GM21515 (cell line): Measurements from ENCODE around the gene CACTIN.
"Not testable (repeated sequence)": the region's sequence is repeated elsewhere in the genome, so short reads cannot be mapped to it uniquely, and the experiment has no call there.

Source experiments
- ATAC-seq: cut with Tn5 transposase; IDR thresholded peaks from one replicate; pipeline ENCODE4 v1.9.1; 2021; ENCODE audit not compliant: unreplicated experiment

CACTIN gene

GRCh38 chr19:3663838-3664237 is 37.2 kb upstream of the CACTIN start:
- no peak for ATAC-seq

DNA sequence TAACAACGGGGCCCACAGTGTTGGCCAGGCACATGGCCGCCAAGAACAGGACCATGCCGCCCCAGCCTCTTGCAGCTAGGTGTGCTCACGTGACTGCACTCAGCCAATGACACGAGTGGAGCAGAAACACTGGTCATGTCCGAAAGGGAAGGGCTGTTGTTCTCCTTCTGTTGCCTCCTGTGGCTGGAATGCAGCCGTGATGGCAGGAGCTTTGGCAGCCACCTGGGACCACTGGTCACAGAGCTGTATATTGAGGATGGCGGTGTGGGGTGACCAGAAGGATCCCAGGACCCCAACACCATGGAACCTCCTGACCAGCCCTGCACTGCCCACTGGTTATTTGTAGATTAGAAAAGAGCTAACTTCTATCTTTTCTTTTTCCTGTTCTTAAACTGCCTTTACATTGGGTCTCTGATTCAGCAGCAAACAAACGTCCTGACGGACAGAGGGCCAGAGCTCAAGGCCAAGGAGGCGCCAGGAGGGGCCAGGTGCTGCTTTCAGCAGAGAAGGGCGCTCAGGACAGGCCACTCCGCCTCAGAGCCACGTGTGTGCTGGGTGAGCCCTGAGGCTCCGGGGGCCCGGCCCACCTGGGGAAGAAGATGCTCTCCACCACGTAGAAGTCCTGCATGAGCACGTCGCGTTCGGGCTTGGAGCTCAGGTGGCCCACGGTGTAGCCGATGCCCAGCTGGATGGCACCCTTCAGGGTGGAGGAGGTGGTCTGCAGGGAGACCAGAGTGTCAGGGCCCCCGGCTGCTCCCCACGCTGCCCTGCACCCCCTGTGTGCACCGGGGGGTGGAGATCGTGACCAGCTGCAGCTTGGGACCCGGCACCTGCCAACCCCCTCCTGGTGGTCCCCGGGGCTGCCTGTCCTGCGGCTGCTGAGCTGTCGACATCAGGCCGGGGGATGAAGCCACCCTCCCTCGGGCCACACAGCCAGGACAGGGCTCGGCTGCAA is 35.0 kb upstream of the CACTIN start:
- no peak for ATAC-seq

DNA sequence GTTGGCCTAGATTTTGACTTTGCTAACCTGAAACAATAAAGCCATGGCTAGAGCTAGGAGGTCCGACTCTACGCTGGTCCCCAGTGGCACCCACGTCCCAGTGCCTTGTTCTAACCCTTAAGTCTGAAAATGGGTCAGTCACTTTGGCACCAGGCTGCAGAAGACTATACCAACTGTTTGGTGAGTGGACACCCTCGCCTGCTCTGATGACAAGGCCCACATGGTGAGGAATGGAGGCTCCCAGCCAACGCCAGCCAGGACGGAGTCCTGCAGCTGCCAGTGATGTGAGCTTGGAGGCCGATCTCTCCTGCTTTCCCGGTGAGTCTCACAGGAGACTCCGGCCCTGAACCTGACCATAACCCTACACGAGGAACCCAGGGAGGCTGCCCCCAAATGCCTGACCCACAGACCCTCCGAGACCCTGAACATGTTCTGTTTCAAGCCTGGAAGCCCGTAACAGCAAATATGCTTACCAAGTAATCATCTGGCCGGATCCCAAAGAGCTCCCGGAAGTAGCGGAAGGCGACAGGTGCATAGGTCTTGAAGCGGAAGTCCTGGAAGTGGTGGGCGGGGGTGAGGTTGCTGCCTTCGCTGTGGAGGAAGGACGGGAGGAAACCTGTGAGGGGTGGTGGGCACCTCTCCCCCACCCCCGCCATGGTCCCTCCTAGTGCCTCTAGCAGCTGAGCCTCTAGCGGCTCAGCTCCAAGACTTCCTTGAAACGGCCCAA is 34.1 kb upstream of the CACTIN start:
- ATAC-seq: no peak

DNA sequence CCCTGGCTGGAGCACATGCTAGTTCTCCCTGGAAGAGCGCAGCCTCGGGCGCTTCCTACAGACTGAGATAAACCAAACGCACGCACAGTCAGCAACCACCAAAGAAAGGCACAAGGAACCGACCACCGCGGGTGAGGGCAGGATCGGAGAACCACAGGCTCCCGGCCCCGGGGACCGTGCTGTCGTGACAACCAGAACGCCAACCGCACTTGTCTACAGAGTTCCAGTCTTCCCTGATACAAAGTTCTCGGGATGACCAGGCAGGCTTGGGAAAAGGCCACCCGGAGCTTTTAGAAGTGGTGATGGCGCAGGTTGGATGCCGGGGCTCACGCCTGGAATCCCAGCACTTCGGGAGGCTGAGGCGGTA is 33.1 kb upstream of the CACTIN start:
- ATAC-seq: no peak

DNA sequence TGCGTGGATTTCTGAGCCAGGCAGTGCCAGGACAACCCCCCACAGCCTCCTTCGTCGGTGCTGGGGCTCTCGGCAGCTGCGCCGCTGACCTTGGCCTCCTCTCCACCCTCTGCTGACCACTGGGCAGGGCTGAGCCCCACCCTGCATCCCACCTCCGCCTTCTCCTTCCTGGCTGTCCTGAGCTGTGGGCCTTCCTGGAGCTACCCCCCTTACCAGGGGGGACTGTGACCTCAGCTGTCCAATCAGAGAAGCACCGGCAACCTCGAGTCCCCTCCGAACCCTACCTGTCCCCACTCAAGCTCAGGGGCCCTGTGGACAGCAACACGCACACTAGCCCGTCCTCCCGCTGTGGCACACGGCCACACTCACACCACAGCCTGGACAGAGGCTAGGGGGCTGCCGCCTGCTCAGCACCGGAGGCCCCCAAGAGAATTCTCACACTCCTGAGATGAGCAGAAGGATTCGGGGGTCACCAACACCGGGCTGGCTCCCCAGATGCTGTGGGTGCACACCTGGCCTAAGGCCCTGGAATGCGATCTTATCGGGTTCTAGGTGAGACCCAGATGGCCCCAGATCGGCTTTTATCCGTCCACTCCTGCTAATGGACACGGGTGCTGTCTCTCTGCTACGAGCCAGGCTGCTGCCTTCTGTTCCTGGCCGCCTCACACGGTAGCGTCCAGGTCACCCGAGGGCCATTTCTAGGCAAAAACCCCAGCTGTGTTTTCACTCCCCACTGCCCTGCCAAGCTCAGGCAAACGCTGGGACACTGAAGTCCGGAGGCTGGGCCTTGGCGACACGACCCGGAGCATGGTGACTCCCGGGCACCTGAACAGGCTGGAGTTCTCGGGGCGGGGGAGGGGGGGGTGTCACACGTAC is 32.5 kb upstream of the CACTIN start:
- ATAC-seq: no peak

GRCh38 chr19:3658004-3658869 is 31.6 kb upstream of the CACTIN start:
- no peak for ATAC-seq

DNA sequence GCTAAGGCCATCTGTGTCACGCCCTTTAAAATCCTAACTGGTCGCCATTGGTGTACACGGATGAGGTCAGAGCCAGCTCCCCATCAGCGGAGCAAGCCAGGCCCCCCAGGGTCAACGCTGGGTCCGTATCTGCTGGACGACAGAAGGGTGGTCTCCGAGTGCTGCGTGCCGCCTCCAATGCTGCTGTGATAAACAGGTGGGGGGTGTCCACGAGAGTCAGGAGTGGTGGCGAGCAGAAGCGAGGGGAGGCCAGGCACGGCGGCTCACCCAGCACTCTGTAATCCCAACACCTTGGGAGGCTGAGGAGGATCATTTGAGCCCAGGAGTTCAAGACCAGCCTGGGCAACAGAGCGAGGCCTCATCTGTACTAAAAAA is 30.8 kb upstream of the CACTIN start:
- ATAC-seq: no peak

- no peak for ATAC-seq
These were observed 30.3 kb upstream of the CACTIN start for GRCh38 chr19:3656747-3657394.

GRCh38 chr19:3656073-3656746 is 29.6 kb upstream of the CACTIN start:
- no peak for ATAC-seq

GRCh38 chr19:3655402-3656072 is 28.9 kb upstream of the CACTIN start:
- no peak for ATAC-seq

DNA sequence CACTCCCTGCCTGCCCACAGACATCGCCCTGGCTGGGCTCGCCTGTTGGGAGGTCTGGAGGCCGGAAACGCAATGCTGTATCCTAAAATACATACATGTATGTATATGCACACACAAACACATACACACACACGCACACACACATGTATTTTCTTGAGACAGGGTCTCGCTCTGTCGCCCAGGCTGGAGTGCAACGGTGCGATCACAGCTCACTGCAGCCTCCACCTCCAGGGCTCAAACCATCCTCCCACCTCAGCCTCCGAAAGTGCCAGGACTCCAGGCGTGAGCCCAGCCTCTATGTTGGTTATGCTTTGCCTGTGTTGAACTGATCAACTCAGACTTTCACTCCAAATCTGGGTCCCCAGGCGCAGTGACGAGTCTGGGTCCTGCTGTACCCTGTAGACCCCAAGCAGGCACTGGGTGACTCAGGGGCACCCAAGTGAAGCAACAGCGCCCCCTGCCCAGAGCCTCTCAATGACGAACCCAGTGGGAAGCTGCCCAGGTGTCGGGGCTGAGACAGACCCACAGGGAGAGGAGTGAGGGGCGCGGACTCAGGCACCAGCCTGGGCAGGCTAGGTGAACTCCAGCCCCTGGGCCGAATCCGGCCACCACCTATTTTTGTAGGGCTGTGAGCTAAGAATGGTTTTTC is 27.4 kb upstream of the CACTIN start:
- ATAC-seq: no peak

DNA sequence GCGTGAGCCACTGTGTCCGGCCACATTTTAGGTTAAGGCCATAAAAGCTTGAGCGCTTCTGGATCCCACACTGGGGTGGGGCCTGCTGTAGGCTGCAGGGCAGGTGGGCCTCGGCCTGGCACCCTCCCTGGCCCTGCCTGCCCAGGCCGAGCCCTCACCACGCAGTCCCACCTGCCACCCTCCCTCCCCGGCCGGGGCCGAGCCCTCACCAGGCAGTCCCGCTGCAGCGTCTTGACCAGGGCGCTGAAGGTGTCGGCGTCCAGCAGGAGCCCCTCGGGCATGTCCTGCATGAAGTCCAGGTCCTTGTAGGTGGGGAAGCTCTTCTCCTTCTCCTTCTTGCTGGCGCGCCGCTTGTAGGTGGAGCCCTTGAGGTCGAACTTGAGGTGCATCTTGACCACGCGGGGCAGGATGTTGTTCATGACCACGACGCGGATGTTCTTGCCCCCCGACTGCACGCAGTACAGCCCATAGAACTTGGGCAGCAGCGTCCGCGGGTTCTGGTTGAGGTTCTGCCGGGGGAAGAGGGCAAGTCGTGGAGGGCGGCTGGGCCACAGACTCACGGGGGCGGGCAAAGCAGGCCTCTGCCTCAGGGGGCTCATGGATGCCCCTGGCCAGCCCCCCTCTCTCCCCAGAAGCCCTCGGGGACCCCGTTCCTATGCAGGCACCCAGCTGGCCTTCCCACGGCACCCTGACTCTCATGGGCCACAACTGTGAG is 26.6 kb upstream of the CACTIN start:
- no peak for ATAC-seq

- ATAC-seq: no peak
These were observed 25.8 kb upstream of the CACTIN start for GRCh38 chr19:3652422-3652821.

GRCh38 chr19:3651684-3652083 is 25.1 kb upstream of the CACTIN start:
- no peak for ATAC-seq

GRCh38 chr19:3649888-3650287 is 23.3 kb upstream of the CACTIN start:
- no peak for ATAC-seq

- ATAC-seq: no peak
These were observed 21.7 kb upstream of the CACTIN start for GRCh38 chr19:3648037-3648905.

- not testable (repeated sequence) for ATAC-seq
These were observed 20.5 kb upstream of the CACTIN start for GRCh38 chr19:3647102-3647501.
